ENCODE measurements around the gene ZC3H18.

DNA sequence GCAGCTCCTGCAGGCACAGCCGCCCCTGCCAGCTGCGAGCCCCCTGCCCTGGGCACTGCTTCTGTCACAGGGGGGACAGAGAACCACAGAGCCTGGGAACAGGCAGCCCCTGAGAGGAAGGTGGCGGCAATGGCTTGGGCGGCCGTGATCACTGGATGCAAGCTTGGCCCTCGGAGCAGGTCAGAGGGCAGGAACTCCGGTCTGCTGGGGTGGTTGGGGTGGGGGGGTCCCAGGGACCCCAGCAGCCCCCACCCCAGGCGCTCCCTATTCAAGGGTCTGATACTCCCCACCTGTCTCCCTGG lies 82.5 kb downstream of the ZC3H18 start:
- no peak for TF ChIP-seq POLR2A (IDR thresholded peaks at IDR 0.05)
- TF ChIP-seq, protein P1, sequence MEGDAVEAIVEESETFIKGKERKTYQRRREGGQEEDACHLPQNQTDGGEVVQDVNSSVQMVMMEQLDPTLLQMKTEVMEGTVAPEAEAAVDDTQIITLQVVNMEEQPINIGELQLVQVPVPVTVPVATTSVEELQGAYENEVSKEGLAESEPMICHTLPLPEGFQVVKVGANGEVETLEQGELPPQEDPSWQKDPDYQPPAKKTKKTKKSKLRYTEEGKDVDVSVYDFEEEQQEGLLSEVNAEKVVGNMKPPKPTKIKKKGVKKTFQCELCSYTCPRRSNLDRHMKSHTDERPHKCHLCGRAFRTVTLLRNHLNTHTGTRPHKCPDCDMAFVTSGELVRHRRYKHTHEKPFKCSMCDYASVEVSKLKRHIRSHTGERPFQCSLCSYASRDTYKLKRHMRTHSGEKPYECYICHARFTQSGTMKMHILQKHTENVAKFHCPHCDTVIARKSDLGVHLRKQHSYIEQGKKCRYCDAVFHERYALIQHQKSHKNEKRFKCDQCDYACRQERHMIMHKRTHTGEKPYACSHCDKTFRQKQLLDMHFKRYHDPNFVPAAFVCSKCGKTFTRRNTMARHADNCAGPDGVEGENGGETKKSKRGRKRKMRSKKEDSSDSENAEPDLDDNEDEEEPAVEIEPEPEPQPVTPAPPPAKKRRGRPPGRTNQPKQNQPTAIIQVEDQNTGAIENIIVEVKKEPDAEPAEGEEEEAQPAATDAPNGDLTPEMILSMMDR (IDR thresholded peaks at IDR 0.05): no peak
